NCI-H2196 (cell line): ENCODE data around the gene THY1.
"Not testable (repeated sequence)": the region's sequence is repeated elsewhere in the genome, so short reads cannot be mapped to it uniquely, and the experiment has no call there.

ENCODE experiments used
- DNase-seq: peaks from one replicate; lab custom pipeline; 2025; ENCODE audit not compliant: unreplicated experiment; lab: John Stamatoyannopoulos, UW

The THY1 gene

DNA sequence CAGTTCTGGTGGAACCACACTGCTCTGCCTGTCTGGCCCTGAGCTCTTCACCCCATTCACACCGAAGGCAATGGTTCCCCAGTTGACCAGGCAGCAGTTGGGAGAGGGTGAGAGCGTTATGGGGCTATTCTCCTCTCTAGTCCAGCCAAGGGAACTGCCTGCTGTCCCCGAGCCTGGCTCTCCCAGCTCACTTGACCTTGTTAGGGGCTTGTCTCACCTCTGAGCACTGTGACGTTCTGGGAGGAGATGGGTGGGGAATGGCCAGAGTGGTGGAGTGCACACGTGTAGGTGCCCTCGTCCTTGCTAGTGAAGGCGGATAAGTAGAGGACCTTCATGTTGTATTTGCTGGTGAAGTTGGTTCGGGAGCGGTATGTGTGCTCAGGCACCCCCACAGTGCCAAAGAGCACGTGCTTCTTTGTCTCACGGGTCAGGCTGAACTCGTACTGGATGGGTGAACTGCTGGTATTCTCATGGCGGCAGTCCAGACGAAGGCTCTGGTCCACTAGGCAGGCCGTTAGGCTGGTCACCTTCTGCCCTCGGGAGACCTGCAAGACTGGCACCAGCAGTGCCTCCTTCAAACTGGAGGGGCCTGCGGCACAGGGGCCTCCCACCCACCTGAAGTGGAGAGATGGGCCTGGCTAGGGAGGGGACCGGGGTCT is 3.0 kb downstream of the THY1 start:
- DNase-seq = no peak

DNA sequence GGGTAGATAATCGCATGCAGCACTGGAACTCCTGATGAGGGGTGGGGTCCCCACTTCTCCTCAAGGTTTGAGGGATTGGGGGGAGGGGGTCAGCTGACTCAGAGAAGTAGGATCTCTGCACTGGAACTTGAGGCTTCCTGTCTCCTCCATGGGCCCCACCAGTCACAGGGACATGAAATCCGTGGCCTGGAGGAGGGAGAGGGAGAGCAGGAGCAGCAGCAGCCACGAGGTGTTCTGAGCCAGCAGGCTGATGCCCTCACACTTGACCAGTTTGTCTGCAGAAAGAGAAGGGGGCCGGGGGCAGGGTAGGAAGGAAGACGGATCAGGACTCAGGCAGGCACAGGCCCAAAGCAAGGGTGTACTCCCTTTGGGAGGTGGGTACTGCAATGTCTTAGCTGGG is 3.7 kb downstream of the THY1 start:
- no peak for DNase-seq

DNA sequence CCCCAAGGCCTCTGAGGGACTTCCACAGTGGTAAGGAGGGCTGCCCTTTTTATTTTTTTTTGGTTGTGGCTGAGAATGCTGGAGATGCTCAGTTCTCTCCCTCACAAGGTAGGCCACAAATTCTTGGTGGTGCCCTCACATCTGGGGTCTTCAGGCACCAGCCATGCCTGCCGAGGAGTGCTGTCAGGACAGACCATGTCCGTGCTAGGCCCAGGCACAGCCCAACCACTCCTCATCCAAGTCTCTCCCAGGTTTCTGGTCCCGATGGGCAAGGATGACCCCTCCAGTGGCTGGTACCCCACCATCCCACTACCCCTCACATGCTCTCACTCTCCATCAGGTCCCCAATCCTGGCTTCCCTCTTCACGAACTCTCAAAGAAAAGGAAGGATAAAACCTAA is 4.2 kb downstream of the THY1 start:
- DNase-seq = no peak

DNA sequence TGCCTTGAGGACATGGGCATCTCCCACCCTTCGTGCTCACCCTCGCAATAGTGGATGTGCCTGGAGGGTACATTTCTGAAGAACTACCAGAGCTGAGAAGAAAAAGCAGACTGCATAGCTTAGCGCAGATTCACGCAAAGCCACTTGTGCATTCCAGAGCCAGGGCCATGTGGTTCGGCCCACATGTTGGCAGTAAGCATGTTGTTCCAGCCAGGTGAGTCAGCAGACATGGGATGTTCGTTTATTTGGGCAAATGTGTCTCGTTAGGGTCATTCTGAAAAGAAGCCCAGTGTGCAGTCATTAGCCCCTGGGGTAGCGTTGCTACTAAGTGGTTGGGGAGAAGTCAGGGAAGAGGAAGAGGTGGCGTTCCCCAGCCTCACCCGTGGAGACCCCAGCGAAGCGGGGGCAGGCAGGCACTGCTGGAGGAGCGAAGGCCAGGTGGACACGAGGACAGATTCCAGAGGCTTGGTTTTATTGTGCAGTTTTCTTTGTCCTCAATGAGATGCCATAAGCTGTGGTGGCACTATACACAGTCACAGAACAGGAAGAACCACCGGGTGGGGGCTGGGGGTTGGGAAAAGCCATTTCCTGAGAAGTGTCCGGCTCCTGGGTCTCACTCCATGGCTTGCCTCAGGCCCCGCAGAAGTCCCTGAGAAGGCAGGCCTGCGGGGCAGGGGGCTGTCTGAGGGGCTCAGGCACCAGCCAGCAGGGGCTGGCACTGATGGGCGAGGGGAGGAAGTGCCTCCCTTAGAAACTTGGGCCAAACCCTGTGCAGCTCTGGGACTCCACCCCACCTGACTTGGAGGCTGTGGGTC is 5.0 kb downstream of the THY1 start:
- DNase-seq = no peak

DNA sequence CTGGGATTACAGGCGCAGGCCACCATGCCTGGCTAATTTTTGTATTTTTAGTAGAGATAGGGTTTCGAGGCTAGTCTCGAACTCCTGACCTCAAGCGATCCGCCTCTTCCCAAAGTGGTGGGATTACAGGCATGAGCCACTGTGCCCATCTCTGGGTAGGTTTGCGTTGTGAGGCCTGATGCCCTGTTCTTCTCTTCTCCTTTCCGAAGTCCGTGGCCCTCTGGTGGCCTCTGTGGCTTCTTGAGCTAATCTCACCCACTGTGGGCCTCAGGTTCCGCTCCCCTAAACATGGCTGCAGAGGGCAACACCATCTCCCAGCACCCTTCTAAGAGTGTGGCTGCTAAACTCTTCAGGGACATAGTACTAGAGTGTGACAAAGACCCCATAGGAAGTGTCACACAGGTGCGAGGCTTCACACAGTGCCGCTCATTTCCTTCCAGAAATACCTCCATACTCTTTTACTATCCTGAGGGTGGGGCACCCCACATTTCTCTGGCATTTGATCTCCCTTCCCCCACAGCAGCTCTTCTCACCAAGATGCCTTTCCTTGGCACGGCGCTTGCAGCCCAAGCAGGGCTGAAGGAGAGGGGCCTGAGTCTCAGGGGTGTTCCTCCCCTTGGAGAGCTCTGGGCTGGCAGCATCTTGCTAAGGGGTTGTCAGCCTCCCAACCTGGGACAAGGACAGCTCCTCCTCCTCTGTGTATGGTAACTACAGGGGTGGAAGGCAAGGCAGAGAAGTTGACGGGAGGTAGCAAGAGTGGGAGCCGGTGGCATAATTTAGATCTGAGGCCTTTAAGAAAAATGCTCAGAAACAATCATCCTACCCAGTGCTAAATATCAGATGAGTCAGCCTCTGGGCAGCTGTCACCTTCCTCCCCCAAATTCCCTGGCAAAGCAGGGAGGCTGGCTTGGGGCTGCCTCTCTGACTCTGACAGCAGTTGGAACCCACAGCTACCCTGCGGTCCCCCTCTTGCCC is 6.1 kb downstream of the THY1 start:
- no peak for DNase-seq

DNA sequence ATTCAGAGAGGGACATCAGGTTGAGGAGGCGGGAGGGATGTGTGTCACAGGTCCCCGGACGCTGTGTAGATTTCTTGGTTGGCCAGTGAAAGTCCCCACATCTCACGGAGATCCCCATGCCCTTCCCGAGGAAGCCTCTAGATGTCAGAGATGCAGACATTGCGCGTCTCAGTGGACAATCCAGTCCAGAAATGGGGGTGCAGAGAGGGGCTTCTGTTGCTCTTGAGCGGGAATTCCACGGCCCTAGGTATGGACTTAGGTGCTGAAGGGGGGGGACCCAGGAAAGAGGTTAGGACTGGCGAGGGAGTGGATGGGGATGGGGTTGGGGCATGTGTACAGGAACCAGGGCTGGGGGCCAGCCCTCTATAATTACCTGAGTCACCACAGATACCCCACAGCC is 7.0 kb downstream of the THY1 start:
- DNase-seq = no peak

DNA sequence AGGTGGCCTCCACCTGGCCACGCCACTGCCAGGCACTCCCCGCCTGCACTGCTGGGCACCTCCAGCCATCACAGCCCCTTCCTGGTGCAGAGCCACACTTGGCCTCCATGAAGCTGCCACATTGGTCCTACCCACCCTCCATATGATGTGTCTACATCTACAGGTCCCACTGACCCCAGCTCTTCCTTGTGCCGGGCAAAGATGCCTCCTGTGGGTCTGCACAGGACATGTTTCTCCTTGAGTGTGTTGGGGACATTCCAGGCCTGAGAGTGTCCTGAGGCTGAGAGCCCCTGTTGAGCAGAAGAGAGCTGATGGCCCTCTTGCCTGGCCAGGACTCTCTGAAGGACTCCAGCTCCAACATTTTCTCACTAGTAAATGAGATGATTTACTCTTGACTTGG is 7.5 kb downstream of the THY1 start:
- DNase-seq = no peak

DNA sequence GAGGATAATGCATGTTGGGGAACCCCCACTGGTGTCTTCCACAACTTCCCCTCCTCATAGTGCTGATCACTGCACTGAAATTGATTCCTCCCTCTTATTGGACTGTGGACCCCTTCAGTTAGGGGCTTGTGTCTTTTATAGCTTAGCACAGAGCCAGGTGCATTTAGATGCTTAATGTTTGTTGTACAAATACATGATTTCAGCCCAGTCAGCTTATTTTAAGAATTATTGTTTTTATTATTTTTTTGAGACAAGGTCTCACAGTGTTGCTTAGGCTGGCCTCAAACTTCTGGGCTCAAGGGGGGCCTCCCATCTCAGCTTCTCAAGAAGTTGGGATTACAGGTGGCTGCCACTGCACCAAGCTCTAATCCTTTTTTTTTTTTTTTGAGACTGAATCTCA is 8.2 kb downstream of the THY1 start:
- no peak for DNase-seq

DNA sequence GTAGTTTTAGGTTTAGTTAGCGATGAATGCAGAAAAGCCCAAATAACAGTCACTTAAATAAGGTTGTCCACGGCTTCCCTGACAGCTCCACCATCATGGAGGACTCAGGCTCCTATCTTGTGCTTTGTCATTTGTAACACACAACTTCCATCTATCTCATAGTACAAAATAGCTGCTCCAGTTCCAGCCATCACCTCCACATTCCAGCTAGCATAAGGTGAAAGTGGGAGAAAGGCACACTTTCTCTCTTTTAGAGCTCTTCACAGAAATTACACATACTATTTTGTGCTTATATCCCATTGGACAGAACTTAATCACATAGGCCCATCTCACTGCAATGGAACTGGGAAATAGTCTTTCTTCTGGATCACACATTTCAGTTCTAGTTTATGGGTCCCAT is 8.7 kb downstream of the THY1 start:
- no peak for DNase-seq

DNA sequence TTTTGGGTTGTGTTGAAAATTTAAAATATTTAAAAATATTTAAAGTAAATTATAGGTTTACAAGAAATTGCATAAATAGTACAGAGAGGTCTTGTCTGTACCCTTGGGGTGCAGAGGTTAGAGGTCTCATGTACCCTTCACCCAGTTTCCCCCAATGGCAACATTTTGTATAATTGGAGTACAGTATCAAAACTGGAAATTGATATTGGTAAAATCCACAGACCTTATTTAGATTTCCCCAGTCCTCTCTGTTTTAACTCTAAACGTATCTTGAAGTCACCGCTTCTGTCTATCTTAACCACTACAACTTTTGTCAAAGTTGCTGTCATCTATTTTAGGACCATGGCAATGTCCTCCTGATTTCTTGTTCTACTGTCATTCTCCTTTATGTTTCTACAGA is 10.9 kb downstream of the THY1 start:
- DNase-seq = no peak

DNA sequence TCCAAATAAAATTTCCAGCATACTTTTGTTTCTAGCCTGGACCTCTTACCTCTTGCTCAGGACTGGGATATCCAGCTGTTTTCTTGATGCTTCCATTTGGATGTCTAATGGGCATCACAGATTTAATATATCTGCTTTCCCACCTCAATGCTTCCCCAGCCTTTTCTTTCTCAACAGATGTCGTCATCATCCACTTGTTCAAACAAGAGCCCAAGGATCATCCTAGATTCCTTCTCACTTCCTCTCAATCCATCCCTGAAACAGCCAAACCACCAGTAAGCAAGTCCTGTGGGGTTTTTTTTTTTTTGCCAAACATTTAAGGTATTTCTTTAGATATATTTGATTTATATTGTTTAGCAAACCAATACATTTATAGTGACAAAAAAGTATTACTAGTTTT is 12.5 kb downstream of the THY1 start:
- no peak for DNase-seq

DNA sequence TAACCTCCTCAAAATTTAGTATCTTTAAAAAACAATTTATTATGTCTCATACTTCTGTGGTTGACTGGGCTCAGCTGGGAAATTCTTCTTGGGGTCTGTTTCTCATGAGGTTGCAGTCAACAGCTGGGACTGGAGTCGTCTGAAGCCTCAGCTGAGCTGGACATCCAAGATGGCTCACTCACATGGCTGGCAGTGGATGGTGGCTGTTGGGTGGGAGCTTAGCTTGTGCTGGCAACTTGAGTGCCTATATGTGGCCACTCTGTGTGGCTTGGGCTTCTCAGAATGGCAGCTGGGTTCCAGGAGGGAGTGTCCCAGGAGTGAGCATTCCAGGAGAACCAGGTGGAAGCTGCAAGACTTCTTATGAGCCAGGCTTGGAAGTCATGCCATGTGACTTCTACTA is 13.2 kb downstream of the THY1 start:
- no peak for DNase-seq

DNA sequence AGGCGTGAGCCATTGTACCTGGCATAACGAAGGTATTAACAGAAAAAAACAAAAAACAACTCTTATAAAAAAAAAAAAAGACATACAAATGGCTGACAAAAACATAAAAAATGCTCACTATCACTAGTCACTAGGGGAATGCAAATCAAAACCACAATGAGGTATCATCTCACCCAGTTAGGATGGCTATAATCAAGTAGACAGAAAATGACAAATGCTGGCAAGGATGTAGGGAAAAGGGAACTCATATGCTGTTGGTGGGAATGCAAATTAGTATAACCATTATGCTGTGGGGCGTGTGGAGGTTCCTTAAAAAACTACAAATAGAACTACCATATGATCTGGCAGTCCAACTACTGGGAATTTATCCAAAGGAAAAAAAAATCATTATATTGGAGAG is 17.0 kb downstream of the THY1 start:
- no peak for DNase-seq

DNA sequence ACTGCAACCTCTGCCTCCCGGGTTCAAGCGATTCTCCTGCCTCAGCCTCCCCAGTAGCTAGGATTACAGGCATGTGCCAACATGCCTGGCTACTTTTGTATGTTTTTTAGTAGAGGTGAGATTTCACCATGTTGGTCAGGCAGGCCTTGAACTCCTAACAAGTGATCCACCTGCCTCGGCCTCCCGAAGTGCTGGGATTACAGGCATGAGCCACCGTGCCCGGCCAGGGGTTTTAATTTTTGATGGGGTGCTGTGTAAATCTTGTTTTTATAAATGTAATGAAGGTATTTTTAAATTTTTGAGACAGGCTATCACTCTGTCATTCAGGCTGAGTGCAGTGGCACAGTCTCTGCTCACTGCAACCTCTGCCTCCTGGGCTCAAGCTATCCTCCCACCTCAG is 17.5 kb downstream of the THY1 start:
- not testable (repeated sequence) for DNase-seq

DNA sequence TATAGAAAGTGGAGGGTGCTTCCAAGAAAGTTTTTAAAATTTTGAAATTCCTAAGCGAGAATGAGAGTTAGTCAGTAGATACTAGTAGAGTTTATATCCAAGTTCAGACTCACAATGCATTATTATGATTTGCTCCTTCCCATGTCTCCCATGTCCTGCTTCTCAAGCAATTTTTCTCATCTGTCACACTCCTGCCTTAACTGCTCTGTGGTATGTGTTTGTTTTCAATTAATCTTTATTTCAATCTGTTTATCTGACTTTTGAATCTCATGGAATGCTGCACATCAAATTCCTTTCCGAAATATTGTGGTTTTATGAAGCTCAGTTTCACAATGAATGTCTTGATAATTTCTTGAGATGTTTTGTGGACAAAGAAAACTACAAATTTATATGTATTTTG is 18.1 kb downstream of the THY1 start:
- no peak for DNase-seq

DNA sequence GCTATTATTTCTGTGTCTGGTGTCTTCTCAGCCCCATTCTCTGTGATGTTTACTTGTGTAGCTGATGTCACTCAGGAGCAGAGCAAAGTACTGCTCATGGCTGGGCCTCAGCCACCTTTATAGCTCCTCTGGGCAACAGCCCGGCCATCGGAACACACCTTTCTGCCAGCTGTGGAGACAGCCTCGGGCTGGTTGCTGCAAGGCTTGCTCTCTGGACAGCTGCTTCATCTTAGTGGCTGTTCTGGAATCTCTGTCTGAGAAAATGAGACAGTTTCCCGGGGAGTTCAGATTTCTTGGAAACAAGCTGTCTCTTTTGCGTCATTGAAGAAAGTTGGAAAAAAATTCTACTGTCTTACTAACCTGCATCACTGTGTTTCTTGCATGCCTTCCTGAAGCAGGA is 20.0 kb downstream of the THY1 start:
- no peak for DNase-seq

DNA sequence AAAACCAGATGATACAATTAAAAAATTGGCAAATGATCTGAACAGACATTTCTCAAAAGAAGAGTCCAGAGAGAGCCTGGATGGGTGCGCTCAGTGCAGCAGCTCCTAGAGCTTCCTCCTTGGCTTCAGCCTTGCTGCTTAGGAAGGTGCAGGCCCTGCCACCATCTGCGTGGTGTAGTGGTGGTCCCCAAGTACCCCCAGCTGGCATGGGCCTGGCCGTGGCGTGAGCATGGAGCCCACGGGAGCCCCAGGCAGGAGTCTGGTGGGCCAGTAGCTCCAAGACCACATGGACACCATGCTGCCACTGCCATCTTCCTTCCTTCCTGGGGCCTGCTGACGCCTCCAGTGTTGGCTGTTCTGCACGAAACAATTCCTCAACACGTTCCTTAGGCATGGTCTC is 20.5 kb downstream of the THY1 start:
- no peak for DNase-seq

DNA sequence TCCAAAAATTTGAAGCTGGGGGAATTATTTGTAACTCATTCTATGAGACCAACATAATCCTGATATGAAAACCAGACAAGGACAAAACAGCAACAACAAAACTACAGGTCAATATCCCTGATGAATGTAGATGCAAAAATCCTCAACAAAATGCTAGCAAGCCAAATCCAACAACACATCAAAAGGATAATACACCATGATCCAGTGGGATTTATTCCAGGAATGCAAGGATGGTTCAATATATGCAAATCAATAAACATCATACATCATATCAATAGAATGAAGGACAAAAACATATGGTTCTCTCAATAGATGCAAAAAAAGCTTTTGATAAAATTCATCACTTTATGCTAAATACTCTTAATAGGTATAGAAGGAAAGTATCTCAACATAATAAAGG is 22.1 kb downstream of the THY1 start:
- DNase-seq = no peak

DNA sequence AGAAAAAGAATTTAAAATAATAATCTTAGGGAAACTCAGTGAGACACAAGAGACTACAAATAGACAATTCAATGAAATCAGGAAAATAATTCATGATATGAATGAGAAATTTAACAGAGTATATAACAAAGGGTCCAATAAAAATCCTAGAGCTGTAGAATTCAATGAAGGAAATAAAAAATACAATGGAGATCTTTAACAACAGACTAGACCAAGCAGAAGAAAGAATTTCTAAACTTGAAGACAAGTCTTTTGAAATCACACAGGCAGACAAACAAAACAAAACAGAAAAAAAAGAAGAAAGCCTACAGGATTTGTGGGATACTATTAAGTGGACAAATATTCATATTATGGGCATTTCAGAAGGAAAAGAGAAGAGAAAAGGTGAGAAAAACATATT is 25.2 kb downstream of the THY1 start:
- DNase-seq = no peak

DNA sequence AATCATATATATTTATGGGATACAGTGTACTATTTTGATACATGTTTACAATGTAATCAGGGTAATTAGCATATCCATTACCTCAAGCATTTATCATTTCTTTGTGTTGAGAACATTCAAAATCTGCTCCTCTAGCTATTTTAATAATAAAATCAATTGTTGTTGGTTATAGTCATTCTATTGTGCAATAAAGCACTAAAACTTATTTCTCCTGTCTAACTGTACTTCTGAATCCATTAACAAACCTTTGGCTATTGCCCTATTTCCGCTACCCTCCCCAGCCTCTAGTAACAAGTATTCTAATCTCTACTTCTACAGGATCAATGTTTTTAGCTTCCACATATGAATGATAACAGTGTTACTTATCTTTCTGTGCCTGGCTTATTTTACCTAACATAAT is 26.1 kb downstream of the THY1 start:
- DNase-seq = no peak

DNA sequence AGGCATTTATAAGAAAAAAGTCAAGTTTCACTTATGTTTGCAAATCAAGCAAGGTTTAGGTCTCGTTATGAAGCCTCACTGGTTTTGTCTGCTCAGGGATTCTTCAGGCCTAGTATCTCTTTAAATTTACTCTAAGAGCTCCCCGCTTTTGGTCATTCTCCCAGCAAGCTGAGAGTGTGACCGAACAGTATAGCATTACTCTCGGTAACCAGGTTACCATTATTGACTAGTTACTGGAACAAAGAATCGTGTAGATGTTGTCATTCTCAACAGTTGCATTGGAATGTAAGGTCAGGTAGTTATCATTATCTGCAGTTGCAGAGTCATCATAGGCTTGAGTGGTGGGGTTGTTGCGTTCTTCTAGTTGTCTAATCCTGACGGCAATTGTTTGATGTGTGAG is 31.7 kb downstream of the THY1 start:
- DNase-seq = no peak
